Left ventricle myocardium superior (tissue), 1 donor: ENCODE data around the gene KNDC1. TPM values are rescaled to one million over a fixed set of nuclear protein-coding genes. Genes with fewer than 3 reads are reported as not detected.

ENCODE experiments used
- ATAC-seq: fragments of 200-7000 bp; cut with Tn5 transposase; one replicate; pipeline ENCODE4 v1.9.1; 2020; ENCODE audit warnings: mild to moderate bottlenecking, moderate library complexity
- DNase-seq: peaks from one replicate; pipeline ENCODE4 v3.0.0-alpha.2; 2020
- intact Hi-C: fragments of 100-400 bp; cut with micrococcal nuclease; formaldehyde crosslinking; loops from one replicate; pipeline ENCODE4 v1.11.0; 2022
- total RNA-seq: library from RNA; stranded (reverse); fragmentation: NEBNext Ultra II Directional; extraction: Animal tissue kit (Norgen Biotek cat#: 25700); gene quantifications from one replicate; pipeline ENCODE4 v1.2.1, GENCODE V29; 2021
- donor health status: DM: no; HTN: yes; CAD: no; lungs with severe emphysema.

Gene KNDC1
- total RNA-seq, 1 donor from 2014 or later = 0.20 TPM

DNA sequence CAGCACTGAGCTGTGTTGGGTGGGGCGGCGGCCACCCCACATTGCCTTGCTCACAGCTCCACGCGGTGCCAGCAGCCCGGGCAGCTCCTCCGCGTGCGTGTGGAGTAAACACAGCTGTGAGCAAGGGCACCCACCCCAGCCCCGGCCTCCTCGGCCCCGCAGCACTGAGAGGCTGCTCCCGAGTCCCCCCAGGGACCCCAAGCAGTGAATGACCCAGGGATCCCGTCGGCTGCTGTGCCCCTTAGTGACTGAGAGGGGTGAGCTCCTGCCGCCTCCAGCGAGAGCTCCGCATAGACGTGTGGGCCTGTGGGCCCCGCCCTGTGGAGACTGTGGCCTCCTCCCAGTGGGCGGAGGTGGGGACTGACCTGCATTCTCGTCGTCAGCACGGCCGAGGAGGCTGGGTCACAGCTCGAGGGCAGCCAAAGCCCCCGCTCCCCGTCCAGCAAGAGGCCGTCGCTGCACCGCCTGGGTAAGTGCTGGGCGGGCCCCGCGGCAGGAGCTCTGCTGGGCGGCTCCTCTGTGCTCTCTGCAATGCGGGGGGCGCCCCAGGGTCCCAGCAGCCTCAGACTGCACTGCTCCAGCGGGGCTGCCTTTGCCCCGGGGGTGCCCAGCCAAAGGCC, 40.1 kb downstream of the KNDC1 start:
- intact Hi-C loops = no loop called here
- ATAC-seq = no peak
- DNase-seq = no peak

DNA sequence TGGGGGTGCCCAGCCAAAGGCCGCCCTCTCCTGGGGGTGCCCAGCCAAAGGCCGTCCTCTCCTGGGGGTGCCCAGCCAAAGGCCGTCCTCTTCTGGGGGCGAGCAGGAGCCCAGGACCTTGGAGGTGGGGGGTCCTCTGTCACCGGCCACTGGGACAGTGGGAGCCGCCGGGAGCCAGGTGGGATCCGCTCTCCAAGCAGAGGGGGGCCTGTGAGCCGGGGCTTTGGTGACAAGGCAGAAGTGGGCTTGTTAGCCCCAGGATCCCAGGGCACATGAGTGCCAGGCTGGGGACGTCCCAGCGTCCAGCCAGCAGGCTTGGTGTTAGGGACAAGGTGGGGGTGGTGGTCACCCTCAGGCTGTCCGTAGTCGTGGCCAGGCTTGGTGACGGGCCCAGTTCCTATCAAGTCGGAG, 40.6 kb downstream of the KNDC1 start:
- intact Hi-C loops = no loop called here
- DNase-seq = no peak

DNA sequence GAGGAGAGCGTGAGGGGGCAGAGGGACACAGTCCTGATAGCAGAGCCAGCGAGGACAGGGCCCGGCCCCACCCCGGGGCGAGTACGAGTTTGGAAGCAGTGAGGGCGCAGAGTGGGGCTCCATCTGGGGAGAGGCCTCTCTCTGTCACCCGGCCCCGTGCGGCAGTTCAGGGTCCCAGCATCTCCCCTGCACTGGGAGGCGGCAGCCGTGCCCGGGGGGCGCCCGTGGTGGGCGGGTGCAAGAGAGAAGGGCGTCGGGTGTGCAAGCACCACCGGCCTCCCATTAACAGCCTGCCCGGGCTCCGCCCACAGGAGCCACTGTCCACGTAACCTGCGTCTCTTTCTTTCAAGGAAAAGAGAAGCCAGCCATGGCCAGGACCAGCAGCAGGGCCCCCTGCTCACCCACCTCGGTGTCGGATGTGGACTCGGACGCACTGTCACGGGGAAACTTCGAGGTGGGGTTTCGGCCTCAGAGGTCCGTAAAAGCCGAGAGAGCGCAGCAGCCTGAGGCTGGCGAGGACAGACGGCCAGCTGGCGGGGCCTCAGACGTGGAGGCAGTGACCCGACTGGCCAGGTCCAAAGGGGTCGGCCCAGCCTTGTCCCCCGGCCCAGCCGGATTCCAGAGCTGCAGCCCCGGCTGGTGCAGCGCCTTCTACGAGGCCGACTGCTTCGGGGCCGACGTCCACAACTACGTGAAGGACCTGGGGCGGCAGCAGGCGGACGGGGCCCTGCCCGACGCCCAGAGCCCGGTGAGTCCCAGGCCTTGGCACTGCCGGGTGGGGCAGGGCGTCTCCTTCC, 41.3 kb downstream of the KNDC1 start:
- intact Hi-C loops = no loop called here
- no peak for ATAC-seq
- no peak for DNase-seq

More for the DNA sequence above, 40.6 kb downstream of the KNDC1 start:
- ATAC-seq = no peak

DNA sequence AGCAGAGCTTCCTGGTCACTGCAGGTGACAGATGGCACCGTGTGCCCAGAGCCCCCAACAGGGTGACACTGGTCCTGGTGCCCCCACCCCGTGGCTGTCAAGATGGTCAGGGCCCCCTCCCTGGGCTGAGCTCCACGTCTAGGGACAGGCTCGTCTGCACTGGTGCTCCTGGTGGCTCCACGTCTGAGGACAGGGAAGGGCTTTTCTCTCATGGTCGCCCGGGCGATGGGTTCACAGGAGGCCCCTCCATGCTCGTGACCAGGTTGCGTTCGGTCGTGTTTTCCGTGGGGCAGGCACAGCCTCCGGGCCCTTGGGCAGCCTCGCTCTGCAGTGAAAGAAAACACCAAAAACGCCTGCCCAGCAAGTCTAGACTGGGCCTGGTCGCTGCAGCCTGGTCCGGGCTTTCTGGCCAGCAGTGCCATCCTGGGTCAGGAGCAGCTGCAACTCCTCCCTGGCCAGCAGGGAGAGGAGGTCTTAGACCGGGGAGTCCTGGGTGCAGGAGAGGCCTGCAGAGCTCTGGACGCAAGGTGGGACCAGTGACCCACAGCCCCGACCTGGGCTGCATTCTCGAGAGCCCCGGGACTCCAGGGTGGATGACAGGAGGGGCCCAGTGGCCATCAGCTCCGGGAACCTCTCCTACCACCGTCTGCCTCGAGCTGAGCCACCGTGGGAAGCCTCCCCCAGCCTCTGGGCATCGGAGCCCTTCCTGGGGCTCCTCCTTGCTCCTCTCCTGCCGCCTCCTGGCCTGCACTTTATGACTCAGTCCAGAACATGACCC, 42.1 kb downstream of the KNDC1 start:
- DNase-seq (no peak), ATAC-seq (no peak)
- intact Hi-C loops = no loop called here

DNA sequence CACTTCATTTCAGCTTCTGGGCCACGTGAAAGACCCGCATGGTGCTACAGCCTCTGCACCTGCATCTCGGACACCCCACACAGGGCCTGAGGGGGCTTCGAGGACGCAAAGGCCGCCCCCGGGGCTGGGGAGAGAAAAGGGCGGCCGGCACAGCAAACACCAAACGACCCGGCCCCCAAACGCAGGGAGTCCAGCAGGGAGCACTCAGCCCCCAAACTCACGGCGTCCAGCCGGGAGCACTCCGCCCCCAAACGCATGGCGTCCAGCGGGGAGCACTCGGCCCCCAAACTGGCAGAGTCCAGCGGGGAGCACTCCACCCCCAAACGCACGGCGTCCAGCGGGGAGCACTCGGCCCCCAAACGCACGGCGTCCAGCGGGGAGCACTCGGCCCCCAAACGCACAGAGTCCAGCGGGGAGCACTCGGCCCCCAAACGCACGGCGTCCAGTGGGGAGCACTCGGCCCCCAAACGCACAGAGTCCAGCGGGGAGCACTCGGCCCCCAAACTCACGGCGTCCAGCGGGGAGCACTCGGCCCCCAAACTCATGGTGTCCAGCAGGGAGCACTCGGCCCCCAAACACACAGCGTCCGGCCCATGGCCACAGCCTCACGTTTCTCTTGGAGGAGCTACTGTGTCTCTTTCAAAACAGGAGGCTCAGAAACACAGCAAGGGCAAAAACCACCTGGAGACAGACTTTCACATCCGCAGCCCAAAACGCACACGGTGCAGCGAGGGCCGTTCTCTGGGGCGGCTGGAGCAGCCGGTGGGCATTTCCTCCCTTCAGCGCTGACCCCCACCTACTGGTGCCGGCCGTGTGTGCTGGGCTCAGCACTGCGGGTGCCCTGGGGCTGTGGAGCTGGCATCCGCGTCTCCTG, 43.0 kb downstream of the KNDC1 start:
- DNase-seq (no peak), ATAC-seq (no peak)
- intact Hi-C loops = no loop called here

DNA sequence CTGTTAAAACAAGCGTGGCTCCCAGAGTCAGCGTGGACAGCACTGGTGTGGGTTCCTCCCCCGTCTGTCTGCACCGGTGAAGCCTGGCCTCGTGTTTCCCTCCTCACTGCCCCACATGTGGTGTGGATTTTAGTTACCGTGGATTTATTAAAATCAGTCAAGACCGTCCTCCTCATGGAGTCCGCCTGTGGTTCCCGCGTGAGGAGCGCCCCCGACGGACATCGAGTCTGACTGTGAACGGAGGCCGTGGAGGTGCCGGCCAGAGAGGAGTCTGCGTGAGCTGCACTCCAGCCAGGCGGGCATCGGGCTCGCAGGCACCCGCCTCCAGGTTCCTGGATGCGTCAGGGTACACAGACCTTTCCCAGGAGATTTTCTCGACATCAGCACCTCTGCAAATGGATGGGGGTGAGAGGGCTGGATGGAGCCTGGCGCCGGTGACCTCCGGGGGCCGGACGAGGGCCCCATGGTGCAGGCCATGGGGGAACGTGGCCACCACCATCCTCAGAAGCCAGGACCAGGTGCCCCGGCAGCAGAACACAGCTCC, 43.7 kb downstream of the KNDC1 start:
- DNase-seq = no peak
- ATAC-seq = no peak
- intact Hi-C loops = no loop called here

DNA sequence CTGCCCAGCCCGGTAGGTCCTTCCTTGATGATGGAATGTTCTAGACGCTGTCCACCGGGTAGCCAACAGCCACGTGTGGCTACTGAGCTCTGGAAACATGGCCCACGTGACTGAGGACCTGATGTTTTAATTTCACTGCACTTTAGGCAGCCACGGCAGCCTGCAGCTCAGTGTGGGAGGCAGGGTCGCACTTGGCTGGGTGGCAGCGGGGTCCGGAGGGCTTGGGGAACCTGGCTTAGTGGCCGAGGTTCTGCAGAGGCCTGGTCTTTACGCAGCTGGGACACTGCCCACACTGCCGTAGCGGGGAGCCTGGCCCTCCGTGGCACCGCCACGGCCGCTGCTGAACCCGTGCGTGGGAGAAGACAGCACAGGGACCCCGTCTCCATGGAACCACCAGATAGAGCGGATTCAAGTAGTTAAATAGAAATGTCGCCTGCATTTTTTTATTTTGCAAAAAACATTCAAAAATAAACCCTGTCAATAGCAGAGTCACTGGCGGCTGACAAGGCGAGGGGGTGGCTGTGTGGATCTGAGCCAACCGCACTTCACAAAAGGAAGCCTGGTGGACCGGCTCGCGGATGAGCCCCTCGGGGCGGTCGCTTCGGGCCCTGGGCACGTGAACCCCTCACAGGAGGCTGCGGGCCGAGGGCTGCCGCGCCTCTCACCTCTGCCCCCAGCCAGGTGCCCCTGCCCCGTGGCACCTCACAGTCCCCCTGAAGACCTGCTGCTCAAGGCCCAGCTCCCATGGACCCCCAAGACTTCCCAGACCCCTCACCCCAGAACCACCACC, 44.4 kb downstream of the KNDC1 start:
- ATAC-seq = no peak
- intact Hi-C loops = no loop called here
- no peak for DNase-seq

DNA sequence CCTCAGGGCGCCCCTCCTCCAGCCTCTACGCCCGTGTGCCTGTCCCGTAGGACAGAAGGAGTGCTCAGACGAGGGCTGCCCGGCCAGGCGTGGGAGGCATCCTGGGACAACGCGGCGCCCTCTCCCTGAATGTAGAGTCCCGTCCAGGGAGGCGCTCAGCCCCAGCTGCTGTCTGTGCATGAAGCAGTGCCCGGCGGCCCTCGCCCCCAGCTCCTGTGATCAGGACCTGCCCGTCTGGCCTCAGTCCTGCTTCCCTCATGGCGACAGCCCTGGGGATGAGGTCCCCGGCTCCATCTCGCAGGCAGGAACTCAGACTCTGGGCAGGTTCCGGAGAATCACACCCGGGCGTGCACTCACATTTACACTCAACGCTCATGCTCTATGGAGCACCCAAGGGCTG, 45.1 kb downstream of the KNDC1 start:
- ATAC-seq = no peak
- no peak for DNase-seq
- intact Hi-C loops = no loop called here

DNA sequence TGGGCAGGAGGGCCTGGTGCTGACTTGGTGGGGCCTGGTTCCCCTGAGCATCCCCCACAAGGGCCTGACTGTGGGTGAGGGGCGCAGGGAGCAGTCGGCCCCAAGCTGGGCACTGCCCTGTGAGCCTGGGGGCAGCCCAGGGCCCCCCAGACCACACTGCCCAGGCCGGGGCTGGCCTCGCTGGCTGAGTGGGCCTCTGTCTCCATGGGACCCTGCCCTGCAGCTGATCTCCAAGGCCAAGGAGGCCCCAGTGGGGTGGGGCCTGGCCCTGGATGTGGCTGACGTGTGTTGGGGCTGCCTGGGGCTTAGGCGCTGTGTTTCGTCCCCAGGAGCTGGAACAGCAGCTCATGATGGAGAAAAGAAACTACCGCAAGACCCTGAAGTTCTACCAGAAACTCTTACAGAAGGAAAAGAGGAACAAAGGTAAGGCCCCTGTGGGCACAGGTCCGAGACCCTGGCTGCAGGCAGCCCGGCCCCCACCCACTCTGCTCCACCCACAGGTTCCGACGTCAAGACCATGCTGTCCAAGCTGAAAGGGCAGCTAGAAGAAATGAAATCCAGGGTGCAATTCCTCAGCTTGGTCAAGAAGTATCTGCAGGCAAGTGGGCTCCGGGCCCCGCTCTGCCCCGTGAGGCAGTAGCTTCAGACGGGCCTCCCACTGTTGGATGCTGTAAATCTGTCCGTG, 46.5 kb downstream of the KNDC1 start:
- no peak for DNase-seq
- intact Hi-C loops = no loop called here
- no peak for ATAC-seq

DNA sequence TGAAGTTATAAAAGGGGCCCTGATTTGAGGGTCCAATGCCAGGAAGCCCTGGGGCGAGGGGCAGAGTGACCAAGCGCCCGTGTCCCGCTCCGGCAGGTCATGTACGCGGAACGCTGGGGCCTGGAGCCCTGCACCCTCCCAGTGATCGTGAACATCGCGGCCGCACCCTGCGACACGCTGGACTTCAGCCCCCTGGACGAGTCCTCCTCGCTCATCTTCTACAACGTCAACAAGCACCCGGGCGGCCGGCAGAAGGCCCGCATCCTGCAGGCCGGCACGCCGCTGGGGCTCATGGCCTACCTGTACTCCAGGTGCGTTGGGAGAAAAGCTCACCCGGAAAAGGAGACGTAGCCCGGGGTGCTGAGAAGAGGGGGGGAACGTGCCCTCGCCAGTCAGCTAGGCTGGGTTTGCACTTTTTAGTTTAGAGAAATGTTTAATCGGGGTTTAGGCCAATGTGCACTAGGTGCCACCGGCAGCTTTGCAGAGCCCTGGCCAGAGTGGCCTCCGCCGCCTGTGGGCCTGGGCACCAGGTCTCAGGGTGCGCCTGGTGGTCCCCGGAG, 47.1 kb downstream of the KNDC1 start:
- ATAC-seq (no peak), DNase-seq (no peak)

DNA sequence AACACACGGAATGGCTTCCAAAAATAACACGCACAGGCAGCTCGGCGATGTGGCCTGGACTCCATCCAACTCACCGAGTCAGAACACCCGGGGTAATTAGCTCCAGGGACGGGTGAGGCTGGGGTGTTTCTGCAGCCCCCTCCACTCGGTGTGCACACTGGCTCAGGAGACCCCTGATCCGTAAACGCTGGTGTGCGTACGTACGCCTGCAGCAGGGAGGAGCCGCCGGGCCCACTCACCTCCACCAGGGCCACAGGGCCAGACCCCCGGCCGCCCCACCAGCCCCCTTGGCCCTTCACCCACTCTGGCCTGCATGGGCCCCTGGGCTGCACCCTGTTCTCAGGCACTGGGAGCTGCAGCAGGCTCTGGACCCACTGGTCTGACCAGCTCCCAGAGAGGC, 47.6 kb downstream of the KNDC1 start:
- DNase-seq = no peak
- ATAC-seq = no peak
- intact Hi-C loops = no loop called here

More for the DNA sequence above, 47.1 kb downstream of the KNDC1 start:
- intact Hi-C loops = no loop called here

DNA sequence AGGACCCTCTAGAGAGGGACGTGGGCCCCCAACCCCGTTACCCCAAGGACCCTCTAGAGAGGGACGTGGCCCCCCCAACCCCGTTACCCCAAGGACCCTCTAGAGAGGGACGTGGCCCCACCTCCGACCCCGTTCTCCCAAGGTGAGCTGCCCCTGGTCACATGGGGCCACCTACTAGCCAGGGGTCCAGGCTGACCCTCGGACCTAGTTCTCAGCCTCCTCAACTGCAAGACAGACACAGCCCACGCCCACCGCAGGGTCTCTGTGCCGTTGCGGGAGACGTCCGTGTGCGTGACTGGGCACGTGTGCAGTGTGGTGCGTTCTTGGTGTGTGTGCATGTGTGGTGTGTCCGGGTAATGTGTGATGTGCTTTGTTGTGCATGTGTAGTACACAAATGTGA, 48.4 kb downstream of the KNDC1 start:
- intact Hi-C loops = no loop called here
- DNase-seq (no peak), ATAC-seq (no peak)

DNA sequence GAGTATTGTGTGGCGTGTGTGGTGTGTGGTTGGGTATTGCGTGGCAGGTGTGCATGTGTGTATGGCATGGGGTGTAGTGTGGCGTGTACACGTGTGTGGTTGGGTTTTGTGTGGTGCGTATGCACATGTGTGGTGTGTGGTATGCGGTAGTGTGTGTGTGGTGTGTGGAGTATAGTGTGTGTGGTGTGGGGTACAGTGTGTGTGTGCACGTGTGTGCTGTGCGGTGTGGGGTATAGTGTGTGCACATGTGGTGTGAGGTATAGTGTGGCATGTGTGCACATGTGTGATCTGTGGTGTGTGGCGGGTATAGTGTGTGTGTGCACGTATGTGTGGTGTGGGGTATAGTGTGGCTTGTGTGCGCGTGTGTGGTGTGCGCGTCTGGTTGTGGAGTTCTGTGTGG, 49.1 kb downstream of the KNDC1 start:
- intact Hi-C loops = no loop called here
- no peak for DNase-seq
- ATAC-seq = no peak

DNA sequence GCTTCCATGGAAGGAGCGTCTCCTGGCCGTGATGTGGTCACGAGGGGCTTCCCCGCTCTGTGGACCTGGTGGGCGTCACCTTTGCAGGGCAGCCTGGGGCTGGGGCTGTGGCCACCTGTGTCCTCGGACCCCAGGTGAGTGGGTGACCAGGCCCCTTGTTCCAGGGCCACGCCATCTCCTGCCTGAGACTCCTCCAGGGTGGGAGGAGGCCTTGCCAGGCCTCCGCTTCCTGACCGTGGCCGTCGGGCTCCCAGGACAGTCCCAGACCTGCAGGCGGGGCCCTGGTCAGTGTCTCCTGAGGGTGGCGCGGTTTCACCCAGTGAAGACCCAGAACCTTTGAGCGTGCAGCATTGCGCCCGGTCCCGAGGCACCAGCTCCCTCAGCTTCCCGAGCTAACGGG, 49.6 kb downstream of the KNDC1 start:
- ATAC-seq (no peak), DNase-seq (no peak)
- intact Hi-C loops = no loop called here

DNA sequence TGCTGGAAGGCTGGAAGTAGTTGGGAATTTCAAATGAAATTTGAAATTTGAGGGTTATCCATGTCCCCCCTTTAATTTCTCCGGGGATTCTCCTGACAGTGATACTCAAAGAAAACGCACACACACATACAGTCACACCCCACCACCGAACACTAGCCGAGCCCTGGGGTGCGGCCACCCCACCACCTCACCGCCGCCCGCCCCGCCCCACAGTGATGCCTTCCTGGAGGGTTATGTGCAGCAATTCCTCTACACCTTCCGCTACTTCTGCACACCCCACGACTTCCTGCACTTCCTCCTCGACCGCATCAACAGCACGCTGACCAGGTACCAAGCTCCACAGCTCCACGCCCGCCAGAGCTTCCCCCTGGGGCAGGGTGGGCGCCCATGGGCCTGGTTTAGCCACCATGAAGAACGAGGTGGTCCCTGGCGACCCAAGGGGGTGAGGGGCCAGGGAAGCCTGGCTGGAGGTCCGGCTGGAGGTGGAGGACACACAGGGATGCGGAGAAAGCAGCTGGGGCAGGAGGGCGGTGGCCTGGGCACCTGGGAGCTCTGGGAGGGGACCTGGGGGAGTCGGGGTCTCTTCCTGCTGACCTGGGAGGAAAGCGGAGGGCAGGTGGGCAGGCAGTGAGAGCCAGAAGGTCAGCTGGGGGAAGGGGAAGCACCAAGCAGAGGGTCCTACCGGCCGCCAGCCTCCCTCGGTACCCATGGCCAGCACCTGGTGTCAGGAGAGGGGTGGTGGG, 50.5 kb downstream of the KNDC1 start:
- intact Hi-C loops = no loop called here
- ATAC-seq (no peak), DNase-seq (no peak)

DNA sequence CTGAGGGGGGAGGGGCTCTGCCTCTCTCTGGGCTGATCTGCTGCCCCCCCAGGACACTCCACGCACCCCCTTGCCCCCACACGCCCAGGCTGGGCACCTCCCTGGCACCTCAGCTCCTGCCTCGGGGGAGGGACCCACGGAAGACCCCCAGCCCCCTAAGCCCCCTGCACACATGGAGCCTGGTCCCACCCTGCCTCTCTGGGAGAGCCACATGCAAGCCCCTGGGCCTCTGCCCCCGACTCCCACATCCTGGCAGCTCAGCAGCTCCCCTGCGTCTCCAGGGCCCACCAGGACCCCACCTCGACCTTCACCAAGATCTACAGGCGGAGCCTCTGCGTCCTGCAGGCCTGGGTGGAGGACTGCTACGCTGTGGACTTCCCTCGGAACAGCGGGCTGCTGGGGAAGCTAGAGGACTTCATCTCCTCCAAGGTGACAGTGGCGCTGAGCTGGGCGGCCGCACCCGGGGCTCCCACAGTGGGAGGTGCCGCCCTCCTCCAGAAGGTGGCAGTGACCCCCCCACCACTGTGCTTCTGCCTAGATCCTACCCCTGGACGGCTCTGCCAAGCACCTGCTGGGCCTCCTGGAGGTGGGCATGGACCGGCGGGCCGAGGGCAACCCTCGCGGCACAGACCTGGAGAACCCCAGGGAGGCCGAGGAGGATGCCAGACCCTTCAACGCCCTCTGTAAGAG, 51.3 kb downstream of the KNDC1 start:
- ATAC-seq (no peak), DNase-seq (no peak)
- intact Hi-C loops = no loop called here
